PC-3 (cell line): ENCODE measurements around the gene QPRT. TPM values are rescaled to one million over a fixed set of nuclear protein-coding genes. Genes with fewer than 3 reads are reported as not detected.
"Not testable (repeated sequence)": the region's sequence is repeated elsewhere in the genome, so short reads cannot be mapped to it uniquely, and the experiment has no call there.

ENCODE experiments used
- ATAC-seq: fragments of 200-7000 bp; cut with Tn5 transposase; 2 replicates; pipeline ENCODE4 v1.9.1; 2020; ENCODE audit warnings: mild to moderate bottlenecking, moderate library complexity
- BruUV-seq: library from RNA; stranded (reverse); fragments of 400-500 nt; replicated peaks from 2 replicates; lab custom pipeline; 2021; lab: Mats Ljungman, UMichigan
- CTCF ChIA-PET: fragments of 300-600 bp; sonication (Branson Sonifier 250); formaldehyde crosslinking; loops from one replicate; lab custom pipeline; 2022; ENCODE audit warnings: antibody characterized with exemption; lab: Charles Lee
- POLR2A ChIA-PET: fragments of 300-600 bp; sonication (Branson Sonifier 250); formaldehyde crosslinking; loops from one replicate; lab custom pipeline; 2022; ENCODE audit warnings: antibody characterized with exemption; ENCODE audit not compliant: unreplicated experiment; lab: Charles Lee
- DNase-seq: peaks from one replicate; pipeline ENCODE4 v3.0.0-alpha.2; 2015
- H2AFZ ChIP-seq: fragments of 300-600 bp; sonication (generic); 2 replicates; pipeline ENCODE4 v1.6.0; 2016; ENCODE audit warnings: antibody characterized with exemption, low read length
- H3F3A ChIP-seq: fragments of 300-600 bp; sonication (generic); one replicate; pipeline ENCODE4 v1.6.0; 2017; ENCODE audit warnings: antibody characterized with exemption, low read length, control low read depth, mild to moderate bottlenecking; ENCODE audit not compliant: unreplicated experiment
- H3K27ac ChIP-seq: fragments of 300-600 bp; sonication (generic); 2 replicates; pipeline ENCODE4 v1.5.1; 2016; ENCODE audit warnings: mild to moderate bottlenecking, low read length
- H3K27me3 ChIP-seq: fragments of 300-600 bp; sonication (generic); 2 replicates; pipeline ENCODE4 v1.6.1; 2016; ENCODE audit warnings: low read length, mixed read lengths
- H3K36me3 ChIP-seq: fragments of 300-600 bp; sonication (generic); 2 replicates; pipeline ENCODE4 v1.6.1; 2016; ENCODE audit warnings: low read depth, mixed run types, low read length, mixed read lengths
- H3K4me1 ChIP-seq: fragments of 300-600 bp; sonication (generic); 2 replicates; pipeline ENCODE4 v1.5.1; 2016; ENCODE audit warnings: low read length; ENCODE audit not compliant: insufficient read depth
- H3K4me2 ChIP-seq: fragments of 300-600 bp; sonication (generic); 2 replicates; pipeline ENCODE4 v1.6.0; 2016; ENCODE audit warnings: low read length
- H3K4me3 ChIP-seq: fragments of 300-600 bp; sonication (generic); 2 replicates; pipeline ENCODE4 v1.5.1; 2016; ENCODE audit warnings: mild to moderate bottlenecking, low read length, mixed read lengths
- H3K79me2 ChIP-seq: fragments of 300-600 bp; sonication (generic); 2 replicates; pipeline ENCODE4 v1.6.1; 2017; ENCODE audit warnings: low read length, mixed read lengths
- H3K9ac ChIP-seq: fragments of 300-600 bp; sonication (generic); 2 replicates; pipeline ENCODE4 v1.6.0; 2016; ENCODE audit warnings: mild to moderate bottlenecking, low read length
- H3K9me2 ChIP-seq: fragments of 300-600 bp; sonication (generic); replicated peaks from 2 replicates; pipeline ENCODE4 v1.6.1; 2016; ENCODE audit warnings: mixed run types, low read length, mixed read lengths
- H3K9me3 ChIP-seq: fragments of 300-600 bp; sonication (generic); 2 replicates; pipeline ENCODE4 v1.6.1; 2016; ENCODE audit warnings: low read length, mixed read lengths
- H4K20me1 ChIP-seq: fragments of 300-600 bp; sonication (generic); 2 replicates; pipeline ENCODE4 v1.6.1; 2016; ENCODE audit warnings: low read length, mixed read lengths
- EZH2 ChIP-seq: fragments of 300-600 bp; sonication (generic); IDR thresholded peaks from one replicate; pipeline ENCODE4 v1.6.1; 2017; ENCODE audit warnings: antibody characterized with exemption, mild to moderate bottlenecking, low read length; ENCODE audit not compliant: unreplicated experiment
- EZH2phosphoT487 ChIP-seq: fragments of 300-600 bp; sonication (generic); IDR thresholded peaks from 2 replicates; pipeline ENCODE4 v1.6.1; 2018; ENCODE audit warnings: mild to moderate bottlenecking, antibody characterized with exemption, low read length, borderline replicate concordance
- intact Hi-C: fragments of 100-400 bp; cut with micrococcal nuclease; formaldehyde crosslinking; loops from 2 replicates; pipeline ENCODE4 v1.9.0; 2023
- total RNA-seq: library from RNA; depleted of rRNA; stranded (reverse); fragments of >200 nt; gene quantifications from 2 replicates; pipeline ENCODE4 v1.2.3, GENCODE V29; 2014
- TF ChIP-seq, protein P1 (sequence below): fragments of 300-600 bp; sonication (generic); conservative IDR thresholded peaks from 2 replicates; pipeline ENCODE4 v1.5.1; 2017; ENCODE audit warnings: antibody characterized with exemption, low read depth, mild to moderate bottlenecking, low read length

Gene QPRT
- total RNA-seq, 1 experiment from 2014 or later: 0.22 TPM

DNA sequence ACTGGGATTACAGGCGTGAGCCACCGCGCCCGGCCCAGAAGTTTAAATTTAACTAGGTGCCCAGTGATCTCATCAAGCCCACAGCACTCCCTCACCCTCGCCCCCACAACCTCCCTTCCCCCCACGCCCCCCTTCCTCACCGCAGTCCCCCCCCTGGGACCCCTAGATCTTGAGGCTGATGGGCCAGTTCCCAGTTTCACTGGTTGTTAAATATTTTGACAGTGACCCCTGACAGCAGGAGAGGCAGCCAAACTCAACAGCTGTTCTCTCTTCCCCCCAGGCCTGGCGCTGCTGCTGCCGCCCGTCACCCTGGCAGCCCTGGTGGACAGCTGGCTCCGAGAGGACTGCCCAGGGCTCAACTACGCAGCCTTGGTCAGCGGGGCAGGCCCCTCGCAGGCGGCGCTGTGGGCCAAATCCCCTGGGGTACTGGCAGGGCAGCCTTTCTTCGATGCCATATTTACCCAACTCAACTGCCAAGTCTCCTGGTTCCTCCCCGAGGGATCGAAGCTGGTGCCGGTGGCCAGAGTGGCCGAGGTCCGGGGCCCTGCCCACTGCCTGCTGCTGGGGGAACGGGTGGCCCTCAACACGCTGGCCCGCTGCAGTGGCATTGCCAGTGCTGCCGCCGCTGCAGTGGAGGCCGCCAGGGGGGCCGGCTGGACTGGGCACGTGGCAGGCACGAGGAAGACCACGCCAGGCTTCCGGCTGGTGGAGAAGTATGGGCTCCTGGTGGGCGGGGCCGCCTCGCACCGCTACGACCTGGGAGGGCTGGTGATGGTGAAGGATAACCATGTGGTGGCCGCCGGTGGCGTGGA lies 15.6 kb downstream of the QPRT start:
- Histone ChIP-seq H3K9ac (no peak overlapping the region), H3K4me2 (no peak overlapping the region), H3F3A (no peaks in the 10 kb centered on the region), H3K4me3 (no peak overlapping the region), H2AFZ (no peak overlapping the region), H3K9me2 (no peaks in the 10 kb centered on the region), H4K20me1 (no peaks in the 10 kb centered on the region), H3K4me1 (no peaks in the 10 kb centered on the region; the same call in 1 of the 2 replicates), H3K9me3 (no peaks in the 10 kb centered on the region), H3K79me2 (no peaks in the 10 kb centered on the region), H3K36me3 (no peaks in the 10 kb centered on the region), H3K27me3 (no peaks in the 10 kb centered on the region), H3K27ac (no peak overlapping the region)
- no TSS peak for BruUV-seq
- ATAC-seq (no peak), DNase-seq (no peak)
- TF ChIP-seq EZH2 (no peak), EZH2phosphoT487 (no peak)
- TF ChIP-seq, protein P1, sequence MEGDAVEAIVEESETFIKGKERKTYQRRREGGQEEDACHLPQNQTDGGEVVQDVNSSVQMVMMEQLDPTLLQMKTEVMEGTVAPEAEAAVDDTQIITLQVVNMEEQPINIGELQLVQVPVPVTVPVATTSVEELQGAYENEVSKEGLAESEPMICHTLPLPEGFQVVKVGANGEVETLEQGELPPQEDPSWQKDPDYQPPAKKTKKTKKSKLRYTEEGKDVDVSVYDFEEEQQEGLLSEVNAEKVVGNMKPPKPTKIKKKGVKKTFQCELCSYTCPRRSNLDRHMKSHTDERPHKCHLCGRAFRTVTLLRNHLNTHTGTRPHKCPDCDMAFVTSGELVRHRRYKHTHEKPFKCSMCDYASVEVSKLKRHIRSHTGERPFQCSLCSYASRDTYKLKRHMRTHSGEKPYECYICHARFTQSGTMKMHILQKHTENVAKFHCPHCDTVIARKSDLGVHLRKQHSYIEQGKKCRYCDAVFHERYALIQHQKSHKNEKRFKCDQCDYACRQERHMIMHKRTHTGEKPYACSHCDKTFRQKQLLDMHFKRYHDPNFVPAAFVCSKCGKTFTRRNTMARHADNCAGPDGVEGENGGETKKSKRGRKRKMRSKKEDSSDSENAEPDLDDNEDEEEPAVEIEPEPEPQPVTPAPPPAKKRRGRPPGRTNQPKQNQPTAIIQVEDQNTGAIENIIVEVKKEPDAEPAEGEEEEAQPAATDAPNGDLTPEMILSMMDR: no peak
- POLR2A ChIA-PET: no interaction called here
- intact Hi-C loops: no loop called here
- CTCF ChIA-PET: interaction anchor here (0.6 kb wide), 1 partner anchor 43 kb away, joined by 7 read pairs; no protein-coding TSS in a partner anchor

DNA sequence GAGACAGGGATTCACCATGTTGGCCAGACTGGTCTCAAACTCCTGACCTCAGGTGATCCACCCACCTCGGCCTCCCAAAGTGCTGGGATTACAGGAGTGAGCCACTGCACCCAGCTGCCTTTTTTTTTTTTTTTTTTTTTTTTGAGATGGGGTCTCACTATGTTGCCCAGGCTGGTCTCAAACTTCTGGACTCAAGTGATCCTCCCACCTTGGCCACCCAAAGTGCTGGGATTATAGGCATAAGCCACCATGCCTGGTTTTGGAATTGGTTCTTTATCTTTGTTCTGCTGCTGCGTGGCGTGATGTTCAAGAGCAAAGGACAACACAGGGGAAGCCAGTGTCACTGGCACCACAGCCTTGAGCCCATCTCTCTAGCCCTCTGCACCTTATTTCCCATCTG lies 16.7 kb downstream of the QPRT start:
- H3K4me1 ChIP-seq, H3K9ac ChIP-seq, H3F3A ChIP-seq, BruUV-seq, H3K27ac ChIP-seq, H3K27me3 ChIP-seq, intact Hi-C loops, H3K79me2 ChIP-seq, H2AFZ ChIP-seq, H3K4me2 ChIP-seq, CTCF ChIA-PET, ATAC-seq, POLR2A ChIA-PET, H3K9me2 ChIP-seq, H4K20me1 ChIP-seq, H3K4me3 ChIP-seq, DNase-seq, H3K9me3 ChIP-seq, H3K36me3 ChIP-seq: not testable (repeated sequence)

DNA sequence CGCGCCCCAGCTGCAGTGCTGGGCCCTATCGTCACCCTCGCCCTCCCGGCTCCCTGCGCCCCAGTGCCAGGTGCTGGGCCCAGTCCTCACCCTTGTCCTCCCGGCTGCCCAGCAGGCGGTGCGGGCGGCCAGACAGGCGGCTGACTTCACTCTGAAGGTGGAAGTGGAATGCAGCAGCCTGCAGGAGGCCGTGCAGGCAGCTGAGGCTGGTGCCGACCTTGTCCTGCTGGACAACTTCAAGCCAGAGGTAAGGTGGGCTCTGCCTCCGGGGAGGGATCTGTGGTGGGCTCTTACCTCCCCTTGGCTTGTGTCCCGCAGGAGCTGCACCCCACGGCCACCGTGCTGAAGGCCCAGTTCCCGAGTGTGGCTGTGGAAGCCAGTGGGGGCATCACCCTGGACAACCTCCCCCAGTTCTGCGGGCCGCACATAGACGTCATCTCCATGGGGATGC lies 17.9 kb downstream of the QPRT start:
- H3K79me2 ChIP-seq: no peaks in the 10 kb centered on the region
- no peaks in the 10 kb centered on the region for H4K20me1 ChIP-seq
- intact Hi-C loops: no loop called here
- H3K4me3 ChIP-seq: no peak overlapping the region
- H3K9me3 ChIP-seq: no peaks in the 10 kb centered on the region
- no peak overlapping the region for H2AFZ ChIP-seq
- BruUV-seq: no TSS peak
- no peak overlapping the region for H3K9ac ChIP-seq
- TF ChIP-seq, protein P1: no peak
- TF ChIP-seq EZH2 (no peak), EZH2phosphoT487 (no peak)
- no peak overlapping the region for H3K27ac ChIP-seq
- no peaks in the 10 kb centered on the region for H3K27me3 ChIP-seq
- POLR2A ChIA-PET: no interaction called here
- H3K4me2 ChIP-seq: no peak overlapping the region
- H3K4me1 ChIP-seq: no peaks in the 10 kb centered on the region
- no peak for ATAC-seq
- DNase-seq: no peak
- no peaks in the 10 kb centered on the region for H3K9me2 ChIP-seq
- H3K36me3 ChIP-seq: no peaks in the 10 kb centered on the region
- no peaks in the 10 kb centered on the region for H3F3A ChIP-seq
- CTCF ChIA-PET: no interaction called here
